HS-5 (cell line): ENCODE data around the gene DGUOK.

Experiments
- DNase-seq: peaks from one replicate; pipeline ENCODE4 v3.0.0-alpha.2; 2012; ENCODE audit warnings: low read depth

DGUOK gene

GRCh38 chr2:73952499-73953446, 26.1 kb downstream of the DGUOK start:
- no peak for DNase-seq

GRCh38 chr2:73956218-73956865, 29.7 kb downstream of the DGUOK start:
- DNase-seq: no peak

GRCh38 chr2:73961274-73961673, 34.6 kb downstream of the DGUOK start:
- no peak for DNase-seq

DNA sequence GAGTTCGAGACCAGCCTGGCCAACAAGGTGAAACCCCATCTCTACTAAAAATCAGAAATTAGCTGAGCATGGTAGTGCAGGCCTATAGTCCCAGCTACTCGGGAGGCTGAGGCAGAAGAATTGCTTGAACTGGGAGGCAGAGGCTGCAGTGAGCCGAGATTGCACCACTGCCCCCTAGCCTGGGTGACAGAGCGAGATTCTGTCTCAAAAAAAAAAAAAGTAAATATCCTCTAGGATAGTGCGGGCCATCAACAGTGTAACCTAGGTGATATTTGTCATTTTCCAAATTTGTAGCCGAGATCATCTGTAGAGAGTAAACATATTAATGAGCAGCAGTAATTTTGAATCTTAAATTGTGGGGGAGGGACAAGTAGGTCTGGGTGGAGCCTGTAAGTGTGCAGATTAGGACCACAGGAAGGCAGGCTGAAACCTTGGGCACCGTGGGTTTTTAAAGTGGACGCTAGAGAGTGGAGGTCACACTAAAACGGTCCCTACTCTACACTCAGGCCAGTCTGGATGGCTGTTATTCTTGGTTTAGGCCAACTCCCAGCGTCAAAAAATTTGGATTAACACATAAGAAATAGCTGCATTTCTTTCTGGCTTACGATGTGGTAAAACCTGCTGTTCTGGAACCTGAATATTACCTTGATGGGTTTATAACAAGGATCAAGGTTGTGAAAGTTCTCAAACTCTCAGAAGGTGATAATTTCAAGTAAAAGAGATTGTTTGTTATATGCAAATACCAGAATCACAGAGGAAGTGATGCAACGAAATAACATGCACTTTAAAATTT, 35.3 kb downstream of the DGUOK start:
- DNase-seq: no peak

- no peak for DNase-seq
Measured at GRCh38 chr2:73962798-73963197, 36.1 kb downstream of the DGUOK start.

DNA sequence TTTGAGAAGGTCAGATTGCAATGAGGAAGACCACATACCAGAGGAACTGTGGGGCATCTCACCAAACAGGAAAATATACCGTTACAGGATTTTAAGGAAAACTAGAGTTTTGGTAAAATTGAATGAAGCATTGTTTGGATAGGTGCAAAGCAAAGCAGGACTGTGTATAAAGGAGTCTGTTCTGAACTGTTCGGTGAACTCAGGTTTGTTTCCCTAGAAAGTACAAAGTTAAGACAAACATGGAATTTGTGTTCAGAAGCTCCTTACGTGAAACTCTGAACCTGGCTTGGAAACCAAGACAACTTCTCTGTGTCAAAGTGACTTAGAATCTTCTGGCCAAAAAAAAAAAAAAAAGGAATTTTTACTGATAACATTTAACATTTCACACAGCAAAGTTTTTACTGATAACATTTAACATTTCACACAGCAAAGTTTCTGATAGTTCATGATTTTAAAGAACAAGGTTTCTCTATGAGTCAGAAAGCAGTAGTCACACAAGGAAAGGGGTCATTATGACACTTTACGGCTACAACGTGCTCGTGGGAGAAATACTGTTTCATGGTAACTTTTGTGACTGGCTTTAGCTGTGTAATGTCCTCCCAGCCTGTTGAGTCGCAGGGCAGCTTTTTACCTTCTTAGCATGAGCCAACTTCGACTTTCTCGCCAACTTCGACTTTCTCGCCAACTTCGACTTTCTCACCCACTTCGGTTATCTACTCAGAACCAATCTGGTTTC, 36.9 kb downstream of the DGUOK start:
- DNase-seq: no peak

DNA sequence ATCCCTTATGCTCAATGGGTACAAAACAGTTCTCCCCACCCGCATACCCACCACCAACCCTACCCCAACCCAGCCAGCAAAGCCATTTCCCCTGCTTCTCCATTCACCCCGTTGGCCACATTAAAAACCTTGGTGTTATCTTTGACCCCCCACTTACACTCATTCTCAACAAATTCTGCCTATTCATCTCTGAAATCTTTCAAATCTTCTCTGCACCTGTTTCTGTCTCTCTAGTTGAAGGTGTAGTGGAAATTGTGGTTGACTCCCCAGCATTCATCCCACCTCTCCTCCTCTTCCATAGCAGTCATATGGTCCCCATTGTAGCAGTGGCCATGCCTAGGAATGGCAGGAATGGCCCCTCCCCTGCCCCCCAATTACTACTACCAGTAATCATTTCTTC, 37.5 kb downstream of the DGUOK start:
- DNase-seq: no peak

- DNase-seq: no peak
Measured at GRCh38 chr2:73965053-73965452, 38.4 kb downstream of the DGUOK start.

- DNase-seq: no peak
Measured at GRCh38 chr2:73968357-73968937, 41.8 kb downstream of the DGUOK start.

DNA sequence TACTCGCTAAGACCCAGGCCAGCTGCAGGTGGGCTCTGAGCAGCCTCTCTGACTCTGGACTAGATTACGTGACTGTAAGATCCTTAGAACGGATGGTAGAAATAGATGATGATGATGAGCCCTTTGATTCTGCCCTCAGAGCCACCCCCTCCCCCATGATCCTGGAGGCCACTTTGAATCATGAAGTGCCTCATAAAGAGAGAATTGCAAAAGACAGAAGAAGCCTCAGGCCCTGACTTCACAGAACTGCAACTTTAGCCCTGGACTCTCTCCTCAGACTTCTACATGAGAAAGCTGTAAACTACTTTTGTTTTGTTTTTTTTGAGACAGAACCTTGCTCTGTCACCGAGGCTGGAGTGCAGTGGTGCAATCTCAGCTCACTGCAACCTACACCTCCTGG, 42.7 kb downstream of the DGUOK start:
- no peak for DNase-seq

DNA sequence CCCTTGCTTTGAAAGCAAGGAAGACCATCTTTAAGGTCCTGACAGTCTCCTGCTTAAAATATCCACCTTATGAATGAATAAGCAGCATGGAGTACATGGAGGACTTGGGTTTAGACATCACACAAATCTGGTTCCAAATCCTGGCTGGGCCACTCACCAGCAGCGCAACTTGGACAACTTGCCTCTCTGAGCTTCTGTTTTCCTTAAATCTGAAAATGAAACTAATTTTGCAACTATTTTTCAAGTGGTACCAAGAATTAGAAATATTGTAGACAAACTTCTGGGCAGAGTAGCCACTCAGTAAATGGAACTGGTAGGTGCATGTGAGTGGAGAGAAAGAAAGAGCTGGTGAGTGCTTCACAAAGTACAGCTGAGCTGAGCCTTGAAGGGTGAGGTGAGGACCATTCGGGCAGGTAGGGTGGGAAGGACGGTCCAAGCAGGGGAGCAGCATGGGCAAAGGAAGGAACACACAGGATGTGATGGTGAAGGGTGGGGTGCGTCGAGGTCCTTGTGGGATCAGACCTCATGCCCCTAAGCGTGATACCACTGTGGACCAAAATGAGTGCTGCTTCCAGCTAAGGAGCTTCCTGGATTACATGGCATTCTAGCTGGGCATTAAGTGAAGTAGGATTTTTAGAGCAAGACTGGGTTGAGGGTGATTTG, 43.6 kb downstream of the DGUOK start:
- no peak for DNase-seq

- no peak for DNase-seq
Measured at GRCh38 chr2:73970850-73971471, 44.3 kb downstream of the DGUOK start.

DNA sequence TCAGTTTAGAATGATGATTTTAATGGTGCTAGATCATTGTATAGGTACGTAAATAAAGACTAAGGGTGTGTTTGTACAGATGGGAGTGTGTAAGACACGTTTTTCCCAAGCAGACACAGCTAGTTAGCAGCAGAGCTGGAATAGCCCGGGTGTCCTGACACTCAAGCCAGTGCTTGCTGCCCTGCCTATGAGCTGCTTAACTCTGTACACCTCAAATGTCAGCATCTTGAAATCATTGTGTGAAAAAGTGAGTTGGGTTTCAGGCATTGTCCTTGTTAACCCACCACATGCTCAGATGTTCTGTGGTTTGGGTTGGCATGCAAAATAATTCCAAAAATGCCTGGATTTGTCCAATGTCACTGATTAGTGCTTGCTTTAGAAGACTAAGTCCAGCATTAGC, 45.0 kb downstream of the DGUOK start:
- DNase-seq: no peak

- DNase-seq: no peak
Measured at GRCh38 chr2:73972846-73973245, 46.2 kb downstream of the DGUOK start.

GRCh38 chr2:73975731-73976130, 49.1 kb downstream of the DGUOK start:
- DNase-seq: no peak

- DNase-seq: no peak
Measured at GRCh38 chr2:73976803-73977202, 50.1 kb downstream of the DGUOK start.

GRCh38 chr2:73977466-73977865, 50.8 kb downstream of the DGUOK start:
- no peak for DNase-seq

DNA sequence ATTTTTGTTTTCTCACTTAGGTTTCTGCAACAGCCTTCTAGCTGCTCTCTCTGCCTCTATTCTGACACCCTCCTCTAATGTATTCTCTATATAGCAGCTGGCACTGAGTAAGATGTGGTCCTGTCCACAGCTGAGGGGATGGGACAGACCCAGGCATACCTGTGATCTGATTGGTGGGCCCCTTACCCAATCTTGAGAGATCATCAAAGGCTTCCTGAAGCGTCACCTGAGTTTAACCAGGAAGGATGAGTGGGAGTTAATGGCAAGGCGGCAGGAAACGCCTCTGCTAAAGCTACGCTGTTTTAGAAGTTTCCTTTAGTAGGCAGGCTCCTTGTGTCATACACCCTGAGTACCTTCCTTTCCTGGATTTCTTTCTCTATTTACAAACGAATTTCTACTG, 52.3 kb downstream of the DGUOK start:
- DNase-seq: no peak

DNA sequence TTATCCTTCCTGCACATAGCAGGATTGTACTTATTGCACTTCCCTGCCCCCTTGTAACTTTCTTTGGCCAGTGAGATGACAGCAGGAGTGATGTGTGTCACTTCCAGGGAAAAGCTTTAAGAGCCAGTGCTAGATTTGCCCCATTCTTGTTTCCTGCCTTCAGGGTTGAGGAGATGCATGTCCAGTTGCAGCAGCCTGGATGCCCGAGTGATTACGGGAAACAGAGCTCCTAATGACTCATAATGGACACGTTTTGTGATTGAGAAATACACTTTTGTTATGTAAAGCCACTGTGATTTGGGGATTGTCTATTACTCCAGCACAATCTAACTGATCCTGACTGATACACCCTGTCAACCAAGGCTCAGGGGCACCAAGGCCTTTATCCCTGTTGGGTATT, 53.0 kb downstream of the DGUOK start:
- peak; percentile 71 for DNase-seq

GRCh38 chr2:73980566-73980965, 53.9 kb downstream of the DGUOK start:
- DNase-seq: no peak
